HCEC 1CT (cell line): ENCODE data around the gene BLZF1.
"Not testable (repeated sequence)": the region's sequence is repeated elsewhere in the genome, so short reads cannot be mapped to it uniquely, and the experiment has no call there.

ENCODE experiments used
- DNase-seq: peaks from one replicate; pipeline ENCODE4 v3.0.0-alpha.2; 2017

Gene BLZF1

DNA sequence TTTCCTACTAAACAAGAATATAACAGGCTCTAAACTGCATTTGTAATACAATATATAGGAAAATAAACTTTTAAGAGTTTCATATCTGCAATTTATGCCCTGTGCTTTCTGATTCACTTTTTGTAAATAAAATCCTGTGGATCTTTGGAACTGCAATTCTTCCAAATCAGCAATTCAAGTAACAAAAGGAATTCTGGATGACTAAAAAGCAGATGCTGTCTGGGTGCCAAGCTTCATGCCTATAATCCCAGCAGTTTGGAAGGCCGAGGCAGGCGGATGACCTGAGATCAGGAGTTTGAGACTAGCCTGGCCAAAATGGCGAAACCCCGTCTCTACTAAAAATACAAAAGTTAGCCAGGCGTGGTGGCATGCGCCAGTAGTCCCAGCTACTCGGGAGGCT, 6.7 kb upstream of the BLZF1 start:
- peak; percentile 11 for DNase-seq

DNA sequence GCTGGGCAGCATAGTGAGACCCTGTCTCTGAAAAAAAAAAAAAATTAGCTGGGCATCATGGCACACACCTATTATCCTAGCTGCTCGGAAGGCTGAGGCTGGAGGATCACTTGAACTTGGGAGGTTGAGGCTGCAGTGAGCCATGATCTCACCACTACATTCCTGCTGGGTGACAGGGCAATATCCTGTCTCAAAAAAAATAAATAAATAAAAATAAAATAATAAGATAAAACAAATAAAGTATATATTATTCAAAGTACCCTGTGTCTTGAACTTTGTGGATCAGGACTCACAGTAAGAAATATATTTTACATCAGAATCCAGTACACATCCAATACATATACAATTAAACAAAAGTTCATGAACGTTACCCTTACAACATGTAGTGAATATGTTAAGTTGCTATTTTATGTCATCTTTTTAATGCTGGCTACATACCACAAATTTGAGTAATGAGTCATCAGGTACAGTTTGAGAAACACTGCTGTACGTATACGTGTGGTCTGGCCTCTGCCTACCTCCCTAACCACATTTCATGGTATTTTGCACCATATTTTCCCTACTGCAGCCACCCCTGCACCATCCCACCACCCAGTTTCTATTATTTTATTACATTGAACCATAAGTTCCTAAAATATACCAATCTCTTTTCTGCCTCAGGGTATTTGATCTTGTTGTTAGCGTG, 4.8 kb upstream of the BLZF1 start:
- DNase-seq, result peak; percentile 92

GRCh38 chr1:169364948-169365347, 3.0 kb upstream of the BLZF1 start:
- no peak for DNase-seq

- DNase-seq, result no peak
Measured at GRCh38 chr1:169367096-169367685, 804 bp upstream of the BLZF1 start.

DNA sequence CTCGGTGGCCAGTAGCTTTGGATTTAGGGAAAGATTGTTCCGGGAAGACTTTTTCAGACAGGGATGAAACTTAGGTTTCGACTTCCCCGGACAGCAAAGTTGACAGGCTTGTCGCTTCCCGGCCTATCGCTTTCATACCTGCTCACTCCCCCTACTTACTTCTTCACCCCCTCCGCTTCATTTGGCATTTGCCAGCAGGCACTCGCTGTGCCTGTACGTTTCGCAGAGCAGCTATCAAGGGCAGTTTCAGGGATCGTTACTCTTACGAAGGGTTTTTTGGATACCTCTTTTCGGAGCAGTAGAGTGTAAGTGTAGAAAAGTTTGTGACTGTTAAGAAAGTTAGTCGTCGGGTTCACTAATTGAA, 393 bp downstream of the BLZF1 start:
- peak; percentile 9 for DNase-seq

GRCh38 chr1:169371404-169371803, 3.4 kb downstream of the BLZF1 start:
- no peak for DNase-seq

DNA sequence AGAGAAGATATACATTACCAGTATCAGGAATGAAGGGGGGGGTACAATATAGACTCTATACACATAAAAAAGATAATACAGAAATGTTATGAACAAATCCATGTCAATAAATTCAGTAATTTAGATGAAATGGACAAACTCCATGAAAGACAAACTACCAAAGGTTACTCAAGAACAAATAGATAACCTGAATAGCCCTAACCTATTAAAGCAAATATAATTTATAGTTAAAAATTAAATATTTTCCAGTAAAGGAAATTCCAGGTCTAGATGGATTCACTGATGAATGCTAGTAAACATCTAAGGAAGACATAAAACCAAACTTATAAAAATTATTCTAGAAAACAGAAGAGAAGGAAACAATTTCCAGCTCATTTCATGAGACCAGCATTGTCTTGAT, 13.2 kb downstream of the BLZF1 start:
- no peak for DNase-seq

- DNase-seq, result no peak
Measured at GRCh38 chr1:169383449-169383848, 15.5 kb downstream of the BLZF1 start.

DNA sequence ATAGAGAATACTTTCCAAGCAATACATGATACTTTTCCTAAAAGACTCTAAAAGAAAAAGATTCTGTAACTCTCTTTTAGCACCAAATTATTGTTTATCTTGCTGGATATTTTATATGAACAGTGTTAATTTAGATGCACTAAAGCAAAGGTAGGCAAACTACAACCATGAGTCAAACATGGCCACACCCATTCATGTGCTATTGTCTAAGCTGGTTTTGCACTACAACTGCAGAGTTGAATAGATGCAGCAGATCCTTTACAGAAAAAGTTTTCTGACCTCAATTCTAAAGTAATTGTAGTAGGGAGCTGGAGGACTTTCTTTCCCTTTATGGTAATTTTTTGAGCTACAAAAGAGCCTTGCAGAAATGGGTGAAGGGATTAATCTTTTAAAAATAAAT, 19.4 kb downstream of the BLZF1 start:
- DNase-seq, result no peak

- DNase-seq, result no peak
Measured at GRCh38 chr1:169390303-169390702, 22.3 kb downstream of the BLZF1 start.

DNA sequence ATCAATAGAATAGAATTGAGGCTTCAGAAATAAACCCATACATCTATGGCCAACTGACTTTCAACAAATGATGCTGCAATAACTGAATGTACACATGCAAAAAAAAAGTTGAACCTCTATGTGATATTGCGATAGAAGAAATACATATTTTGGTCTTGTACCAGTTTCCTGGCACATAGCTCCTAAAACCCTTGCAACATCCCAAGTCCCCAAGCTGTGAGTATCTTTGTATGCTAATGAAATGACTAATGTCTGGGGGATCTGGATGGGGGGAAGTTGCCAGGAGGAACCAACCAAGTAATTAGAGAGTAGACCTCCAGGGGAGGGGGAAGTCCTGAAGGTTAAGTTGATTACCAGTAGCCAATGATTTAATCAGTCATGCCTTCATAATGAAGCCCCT, 24.4 kb downstream of the BLZF1 start:
- no peak for DNase-seq

- DNase-seq, result no peak
Measured at GRCh38 chr1:169395955-169396354, 28.0 kb downstream of the BLZF1 start.

DNA sequence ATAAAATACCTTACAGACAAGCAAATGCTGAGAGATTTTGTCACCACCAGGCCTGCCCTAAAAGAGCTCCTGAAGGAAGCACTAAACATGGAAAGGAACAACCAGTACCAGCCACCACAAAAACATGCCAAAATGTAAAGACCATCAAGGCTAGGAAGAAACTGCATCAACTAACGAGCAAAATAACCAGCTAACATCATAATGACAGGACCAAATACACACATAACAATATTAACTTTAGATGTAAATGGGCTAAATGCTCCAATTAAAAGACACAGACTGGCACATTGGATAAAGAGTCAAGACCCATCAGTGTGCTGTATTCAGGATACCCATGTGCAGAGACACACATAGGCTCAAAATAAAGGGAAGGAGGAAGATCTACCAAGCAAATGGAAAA, 34.6 kb downstream of the BLZF1 start:
- DNase-seq, result not testable (repeated sequence)

GRCh38 chr1:169408340-169408739, 40.3 kb downstream of the BLZF1 start:
- DNase-seq, result not testable (repeated sequence)

DNA sequence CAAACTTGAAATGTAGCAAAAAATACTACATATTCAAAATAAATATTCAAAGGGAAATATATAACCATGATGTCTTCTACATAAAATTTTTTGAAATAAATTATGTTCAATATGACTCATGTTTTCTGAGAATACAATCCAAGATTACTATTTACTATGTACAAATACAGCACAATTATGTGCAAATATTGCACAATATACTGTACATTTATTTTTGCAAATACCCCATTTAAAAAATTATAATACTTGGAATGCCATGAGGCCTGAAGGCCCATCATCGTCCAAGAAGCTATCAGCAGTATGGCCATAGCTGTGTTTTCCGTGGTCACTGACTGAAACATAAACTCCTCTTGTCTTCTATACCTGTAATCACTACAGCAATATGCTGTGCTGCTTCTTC, 47.0 kb downstream of the BLZF1 start:
- no peak for DNase-seq

DNA sequence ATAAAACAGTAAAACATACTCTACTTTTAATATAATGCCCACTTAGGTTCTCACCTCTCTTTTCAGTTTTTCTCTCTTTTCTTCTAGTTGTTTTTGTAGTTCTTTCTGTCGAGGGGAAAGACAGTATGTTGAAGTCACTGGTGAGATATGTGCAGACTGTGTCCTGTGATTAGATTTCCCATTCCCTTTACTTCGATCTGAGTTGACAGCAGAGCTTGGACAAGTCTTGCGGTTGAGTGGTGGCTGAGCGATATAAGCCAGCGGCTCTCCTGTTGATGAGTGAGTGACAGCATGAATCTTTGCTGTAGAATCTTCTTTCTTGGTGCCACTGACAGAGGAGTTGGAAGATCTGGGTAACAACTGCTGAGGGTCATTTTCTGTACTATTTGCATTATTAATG, 53.3 kb downstream of the BLZF1 start:
- no peak for DNase-seq

GRCh38 chr1:169426174-169426705, 58.2 kb downstream of the BLZF1 start:
- DNase-seq, result no peak

DNA sequence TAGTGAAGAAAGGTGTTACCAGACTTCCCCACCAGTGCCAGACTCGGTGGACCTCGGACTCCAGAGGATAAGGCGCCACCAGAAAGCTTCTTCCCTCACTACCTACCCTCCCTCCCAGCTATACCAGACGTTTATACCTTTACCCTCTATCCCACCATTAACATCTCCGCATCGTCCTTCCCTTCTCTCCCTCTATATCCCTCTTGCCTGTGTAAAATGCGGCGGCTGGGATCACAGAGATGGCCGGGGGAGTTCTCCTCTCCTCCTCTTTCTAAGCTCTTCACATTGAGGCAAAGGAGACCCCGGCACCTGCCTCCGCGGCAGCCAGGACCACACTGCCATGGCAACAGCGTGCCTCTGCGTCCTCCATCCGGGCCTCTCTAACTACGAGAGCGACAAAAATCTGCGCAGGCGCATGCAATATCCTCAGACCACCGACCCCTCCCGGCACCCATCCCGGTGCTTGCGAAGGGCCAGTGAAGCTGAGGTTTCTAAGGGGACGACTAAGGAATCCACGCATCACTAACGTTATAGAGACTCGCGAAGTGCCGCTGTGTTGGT, 59.2 kb downstream of the BLZF1 start, which contains the start of gene CCDC181:
CCDC181 (minus strand) TSS at position 394 of the 561 bp plus-strand sequence. CDS start 2,547 bp downstream, outside the sequence.
- no peak for DNase-seq
